Ovary (tissue), 9 donors: ENCODE measurements around the gene PDE4D. TPM values are rescaled to one million over a fixed set of nuclear protein-coding genes. Genes with fewer than 3 reads are reported as not detected.

Experiments used
- DNase-seq, 5 donors: peaks; one replicate each; pipeline ENCODE4 v3.0.0-alpha.2; 2019 to 2020
- H3K27ac ChIP-seq, 2 donors: fragments of 200-600 bp; one replicate each; pipeline versions ENCODE4 v1.5.1 to v1.8.0; 2019 to 2022
- H3K27me3 ChIP-seq: fragments of 200-600 bp; one replicate; pipeline ENCODE4 v1.8.0; 2022
- H3K36me3 ChIP-seq: fragments of 200-600 bp; sonication (generic); one replicate; pipeline ENCODE4 v1.5.1; 2019
- H3K4me1 ChIP-seq: one replicate; pipeline ENCODE4 v1.8.1; 2013; ENCODE audit warnings: mild to moderate bottlenecking, moderate library complexity; ENCODE audit not compliant: insufficient read depth
- H3K4me3 ChIP-seq: fragments of 200-600 bp; sonication (generic); one replicate; pipeline ENCODE4 v1.5.1; 2017
- H3K9me3 ChIP-seq, 2 donors: fragments of 200-600 bp in 1 of 2; sonication (generic) in 1 of 2; one replicate each; pipeline versions ENCODE4 v1.5.1 to v1.8.1; 2013 to 2019; ENCODE audit warnings: mild to moderate bottlenecking in 1 of 2, moderate library complexity in 1 of 2
- EP300 ChIP-seq: sonication (generic); formaldehyde crosslinking; IDR thresholded peaks from one replicate; pipeline ENCODE4 v1.6.1; 2017; ENCODE audit warnings: antibody characterized with exemption
- POLR2A ChIP-seq: fragments of 450-650 bp; IDR thresholded peaks from one replicate; pipeline ENCODE4 v1.6.1; 2017; ENCODE audit warnings: antibody characterized with exemption, mild to moderate bottlenecking, moderate library complexity
- whole genome bisulfite sequencing, 3 donors: extraction: QIAGEN DNeasy Blood & Tissue Kit in 1 of 3; methylation state at CpG; one replicate each; pipeline versions ENCODE4 v1.1.5 to v1.1.7; 2013 to 2017; 5-methylcytosine and 5-hydroxymethylcytosine counted together
- intact Hi-C, 4 donors: fragments of 100-400 bp; cut with DNase I; formaldehyde crosslinking; loops; one replicate each; pipeline versions ENCODE4 v1.11.0 to v1.15.1; 2022 to 2023
- polyA plus RNA-seq, 2 donors: library from polyadenylated mRNA; stranded (reverse); fragments of 200-250 nt in 1 of 2; fragments of 350-450 nt in 1 of 2; fragmentation: Illumina TruSeq in 1 of 2; extraction: RNeasy Lipid Tissue Mini Kit (QIAGEN cat#74804) in 1 of 2; gene quantifications; one replicate each; pipeline ENCODE4 v1.2.3, GENCODE V29; 2013 to 2014
- total RNA-seq, 7 donors: library from RNA; depleted of rRNA in 2 of 7; stranded (reverse); fragments of >200 nt in 2 of 7; fragmentation: NEBNext Ultra II Directional in 3 of 7; extraction: Animal tissue kit (Norgen Biotek cat#: 25700) in 3 of 7; gene quantifications; one replicate each; pipeline versions ENCODE4 v1.1.0 to v1.2.4, GENCODE V29; 2016 to 2023
- TF ChIP-seq, protein P1 (sequence below), 3 donors: fragments of 450-650 bp in 2 of 3; fragments of 200-600 bp in 1 of 3; IDR thresholded peaks; one replicate each; pipeline versions ENCODE4 v1.5.1 to v1.8.0; 2016 to 2022; ENCODE audit warnings: antibody characterized with exemption in 3 of 3, mild to moderate bottlenecking in 1 of 3
- donor health status: DM: no; HTN: no; CAD: no; lungs with moderate emphysema.
- donor health status: DM: no; HTN: no; CAD: no.
- donor health status: Bipolar disorder and iron deficiency.
- donor health status: DM: yes; HTN: yes; CAD: no.
- donor health status: DM: no; HTN: no; CAD: no.
- donor health status: DM: yes; HTN: yes; CAD: no.

Gene PDE4D
- total and polyA plus RNA-seq, 9 donors: 1.3 to 67.6 (median 8.4) TPM

DNA sequence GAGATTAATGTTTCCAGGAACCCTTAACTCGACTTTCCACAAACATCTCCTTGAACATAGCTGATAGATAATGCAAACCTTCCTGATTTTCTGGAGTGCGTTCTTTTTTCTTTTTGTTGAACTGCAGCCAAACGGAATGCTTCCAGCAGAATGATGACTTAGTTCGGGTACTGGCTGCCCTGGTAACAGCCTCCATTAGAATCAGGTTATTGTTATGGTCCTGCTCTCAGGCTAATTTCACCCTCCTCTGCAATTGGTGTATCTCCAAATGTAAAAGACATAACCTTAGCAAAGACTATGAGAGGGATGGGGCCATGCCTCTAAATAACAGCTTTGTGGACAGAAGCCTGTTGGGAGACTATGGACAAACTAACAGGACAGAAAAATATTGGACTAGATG is 116.5 kb downstream of the PDE4D start:
- no peaks in the 10 kb centered on the region for H3K27me3 ChIP-seq
- TF ChIP-seq EP300 (no peak), POLR2A (no peak)
- no peaks in the 10 kb centered on the region for H3K9me3 ChIP-seq
- WGBS, 3 donors: 18 to 36% (median 24%) methylated on average over 4 of the region's 4 CpGs
- no peak for DNase-seq
- H3K27ac ChIP-seq: no peak overlapping the region
- intact Hi-C loops: no loop called here
- no peaks in the 10 kb centered on the region for H3K36me3 ChIP-seq
- H3K4me3 ChIP-seq: no peak overlapping the region
- no peaks in the 10 kb centered on the region for H3K4me1 ChIP-seq

DNA sequence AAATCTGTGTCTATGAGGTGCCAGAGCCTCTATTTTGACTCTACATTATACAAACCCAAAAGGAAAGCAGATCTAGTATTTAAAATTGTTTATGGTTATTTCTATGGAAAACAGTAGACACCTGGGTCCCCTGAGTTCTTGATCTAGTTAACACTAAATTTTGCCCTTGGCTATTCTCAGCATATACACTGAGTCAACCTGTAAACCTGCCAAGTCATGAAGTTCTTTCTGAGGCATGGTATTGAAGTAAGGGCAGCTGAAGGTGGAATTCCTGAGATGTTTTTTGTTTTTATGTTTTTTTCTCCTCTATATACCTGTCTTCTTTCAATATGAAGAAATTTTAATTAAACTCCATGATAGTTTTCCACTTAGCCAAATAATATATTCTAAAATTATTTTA is 120.2 kb downstream of the PDE4D start:
- no peak for DNase-seq
- TF ChIP-seq EP300: no peak
- TF ChIP-seq, protein P1, sequence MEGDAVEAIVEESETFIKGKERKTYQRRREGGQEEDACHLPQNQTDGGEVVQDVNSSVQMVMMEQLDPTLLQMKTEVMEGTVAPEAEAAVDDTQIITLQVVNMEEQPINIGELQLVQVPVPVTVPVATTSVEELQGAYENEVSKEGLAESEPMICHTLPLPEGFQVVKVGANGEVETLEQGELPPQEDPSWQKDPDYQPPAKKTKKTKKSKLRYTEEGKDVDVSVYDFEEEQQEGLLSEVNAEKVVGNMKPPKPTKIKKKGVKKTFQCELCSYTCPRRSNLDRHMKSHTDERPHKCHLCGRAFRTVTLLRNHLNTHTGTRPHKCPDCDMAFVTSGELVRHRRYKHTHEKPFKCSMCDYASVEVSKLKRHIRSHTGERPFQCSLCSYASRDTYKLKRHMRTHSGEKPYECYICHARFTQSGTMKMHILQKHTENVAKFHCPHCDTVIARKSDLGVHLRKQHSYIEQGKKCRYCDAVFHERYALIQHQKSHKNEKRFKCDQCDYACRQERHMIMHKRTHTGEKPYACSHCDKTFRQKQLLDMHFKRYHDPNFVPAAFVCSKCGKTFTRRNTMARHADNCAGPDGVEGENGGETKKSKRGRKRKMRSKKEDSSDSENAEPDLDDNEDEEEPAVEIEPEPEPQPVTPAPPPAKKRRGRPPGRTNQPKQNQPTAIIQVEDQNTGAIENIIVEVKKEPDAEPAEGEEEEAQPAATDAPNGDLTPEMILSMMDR (IDR thresholded peaks at IDR 0.05): no peak
- TF ChIP-seq POLR2A: no peak
- H3K27ac ChIP-seq: no peak overlapping the region
- no peaks in the 10 kb centered on the region for H3K9me3 ChIP-seq
- no peaks in the 10 kb centered on the region for H3K4me1 ChIP-seq
- no peaks in the 10 kb centered on the region for H3K36me3 ChIP-seq
- H3K4me3 ChIP-seq: no peak overlapping the region
- H3K27me3 ChIP-seq: no peaks in the 10 kb centered on the region
- intact Hi-C loops: no loop called here

DNA sequence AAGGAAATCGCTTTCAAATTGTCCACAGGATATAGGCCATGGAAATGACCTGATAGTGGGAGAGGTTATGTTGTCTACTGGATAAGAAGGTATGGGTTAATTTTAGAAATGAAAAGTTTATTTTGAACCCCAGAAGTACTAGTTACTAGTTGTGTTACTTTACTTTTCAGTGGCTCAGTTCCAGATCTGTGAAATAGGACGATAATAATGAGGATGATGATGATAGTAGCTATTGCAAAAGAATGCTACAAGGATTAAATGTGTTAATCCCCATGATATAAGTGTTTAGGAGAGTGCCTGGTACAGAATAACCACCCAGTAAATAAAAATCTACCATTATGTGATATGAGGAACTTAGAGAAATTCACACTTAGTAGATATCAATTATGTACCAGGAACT is 120.8 kb downstream of the PDE4D start:
- no peak overlapping the region for H3K27ac ChIP-seq

DNA sequence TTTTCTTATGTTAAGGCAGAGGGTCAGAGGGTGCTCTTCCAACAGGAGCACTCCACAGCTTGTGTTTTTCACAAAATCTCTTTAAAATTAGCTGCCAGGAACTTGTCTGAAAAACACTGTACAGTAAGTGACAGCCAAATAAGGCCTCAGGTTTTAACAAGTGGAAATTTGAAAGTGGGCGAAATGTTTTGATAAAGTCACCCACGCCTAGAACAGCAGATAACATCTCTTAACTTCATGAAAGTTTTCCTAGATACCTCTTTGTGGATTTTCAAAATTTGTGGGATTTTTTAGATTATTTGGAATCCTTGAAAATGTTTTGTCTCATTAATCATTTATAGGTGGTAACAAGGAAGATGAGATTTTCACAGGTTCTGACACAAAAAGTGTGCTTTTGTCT is 121.3 kb downstream of the PDE4D start:
- Histone ChIP-seq H3K4me3 (no peak overlapping the region), H3K27ac (no peak overlapping the region), H3K4me1 (no peaks in the 10 kb centered on the region), H3K9me3 (no peaks in the 10 kb centered on the region), H3K27me3 (no peaks in the 10 kb centered on the region), H3K36me3 (no peaks in the 10 kb centered on the region)
- 92 to 97% (median 92%) methylated on average over 2 of the region's 2 CpGs for WGBS, 3 donors
- DNase-seq: no peak
- intact Hi-C loops: no loop called here
- no peak for TF ChIP-seq EP300
- TF ChIP-seq, protein P1 (IDR thresholded peaks at IDR 0.05): no peak

More for the DNA sequence above, 120.8 kb downstream of the PDE4D start:
- H3K4me1 ChIP-seq: no peaks in the 10 kb centered on the region
- intact Hi-C loops: no loop called here
- no peaks in the 10 kb centered on the region for H3K36me3 ChIP-seq
- 65 to 81% (median 76%) methylated on average over 2 of the region's 2 CpGs for WGBS, 3 donors
- no peak overlapping the region for H3K4me3 ChIP-seq
- DNase-seq: no peak
- TF ChIP-seq POLR2A: no peak
- TF ChIP-seq, protein P1 (IDR thresholded peaks at IDR 0.05): no peak
- TF ChIP-seq EP300: no peak
- H3K9me3 ChIP-seq: no peaks in the 10 kb centered on the region
- H3K27me3 ChIP-seq: no peaks in the 10 kb centered on the region

DNA sequence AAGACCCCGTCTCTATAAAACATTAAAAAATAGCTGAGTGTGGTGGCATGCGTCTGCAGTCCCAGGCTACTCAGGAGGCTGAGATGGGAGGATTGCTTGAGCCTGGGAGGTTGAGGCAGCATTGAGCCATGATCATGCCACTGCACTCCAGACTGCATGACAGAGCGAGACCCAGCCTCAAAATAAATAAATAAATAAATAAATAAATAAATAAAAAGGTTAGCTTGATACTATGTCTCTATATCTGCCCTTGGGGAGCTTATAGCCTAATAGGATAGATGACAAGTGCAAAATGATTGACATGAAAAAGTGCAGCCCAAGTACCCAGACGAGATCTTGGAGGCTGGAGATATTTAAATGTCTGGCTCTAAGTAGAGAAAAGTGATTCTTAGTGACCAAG is 122.6 kb downstream of the PDE4D start:
- no peak for DNase-seq
- H3K27ac ChIP-seq: no peak overlapping the region
- H3K9me3 ChIP-seq: no peaks in the 10 kb centered on the region
- no peak overlapping the region for H3K4me3 ChIP-seq
- H3K36me3 ChIP-seq: no peaks in the 10 kb centered on the region
- intact Hi-C loops: no loop called here
- TF ChIP-seq EP300 (no peak), POLR2A (no peak)
- TF ChIP-seq, protein P1 (IDR thresholded peaks at IDR 0.05): no peak
- 89 to 90% (median 90%) methylated on average over 4 of the region's 4 CpGs for WGBS, 3 donors
- no peaks in the 10 kb centered on the region for H3K4me1 ChIP-seq
- no peaks in the 10 kb centered on the region for H3K27me3 ChIP-seq
